Measurements from ENCODE around the gene LMNB1. TPM values are rescaled to one million over a fixed set of nuclear protein-coding genes. Genes with fewer than 3 reads are reported as not detected.

Gene LMNB1
- total RNA-seq, 1 experiment from 2014 or later: 150 TPM

- Histone ChIP-seq H4K20me1 (ENCODE audit: insufficient read depth) (no peaks in the 10 kb centered on the region), H3K36me3 (ENCODE audit: control insufficient read depth in 1 of 2, insufficient read depth in 2 of 2, low read length in 2 of 2) (no peaks in the 10 kb centered on the region; a peak in 2 of 4 replicates), H3K9ac (ENCODE audit: low read length) (no peak overlapping the region), H3K27ac (ENCODE audit: low read depth, low read length) (no peak overlapping the region), H3K4me3 (replicated peaks in 1 of 2; ENCODE audit: low read depth in 1 of 2, low read length in 2 of 2) (no peak overlapping the region), H3K4me1 (ENCODE audit: control insufficient read depth in 1 of 2, insufficient read depth in 2 of 2, low read length in 2 of 2) (no peaks in the 10 kb centered on the region), H3K79me2 (ENCODE audit: insufficient read depth, low read length) (no peaks in the 10 kb centered on the region), H3K9me2 (ENCODE audit: insufficient read depth) (no peaks in the 10 kb centered on the region), H2AFZ (ENCODE audit: low read depth, low read length, poor library complexity, severe bottlenecking) (no peak overlapping the region), H3K4me2 (ENCODE audit: low read length) (no peak overlapping the region), H3K9me3 (ENCODE audit: control insufficient read depth in 1 of 2, insufficient read depth in 1 of 2, low read depth in 1 of 2, low read length in 2 of 2) (no peaks in the 10 kb centered on the region), H3K27me3 (ENCODE audit: insufficient read depth, low read length) (no peaks in the 10 kb centered on the region)
- DNase-seq (ENCODE audit: low read depth, low spot score) (no peak), ATAC-seq (no peak)
- ChIA-PET CTCF (no interaction called here), POLR2A (no interaction called here), RAD21 (ENCODE audit: low non-redundant PET in 1 of 2, low total read pairs in 2 of 2, uncharacterized antibody in 2 of 2, unreplicated experiment in 2 of 2) (no interaction called here)
- no peak for TF ChIP-seq CTCF (IDR thresholded peaks at IDR 0.05 in 2 of 3, conservative IDR thresholded peaks at IDR 0.05 in 1 of 3; ENCODE audit: borderline replicate concordance in 1 of 3, insufficient read depth in 1 of 3, low read depth in 2 of 3, low read length in 2 of 3)
- no peak for TF ChIP-seq YY1 (IDR thresholded peaks at IDR 0.05; ENCODE audit: extremely low read depth, insufficient replicate concordance, low read depth, low read length)
- no peak for TF ChIP-seq SP1 (IDR thresholded peaks at IDR 0.05; ENCODE audit: low read depth)
- no peak for TF ChIP-seq CBX3 (IDR thresholded peaks at IDR 0.05; ENCODE audit: low read depth)
- TF ChIP-seq REST (IDR thresholded peaks at IDR 0.05; ENCODE audit: low read depth): no peak
- no peak for TF ChIP-seq CEBPB (IDR thresholded peaks at IDR 0.05; ENCODE audit: low read depth)
- no peak for TF ChIP-seq SIN3A (IDR thresholded peaks at IDR 0.05; ENCODE audit: low read depth)
- no peak for TF ChIP-seq ZNF274 (IDR thresholded peaks at IDR 0.05; ENCODE audit: low read depth, low read length)
- TF ChIP-seq RAD21 (IDR thresholded peaks at IDR 0.05; ENCODE audit: low read depth): no peak
- no peak for TF ChIP-seq ATF3 (IDR thresholded peaks at IDR 0.05)
- no peak for TF ChIP-seq MAX (IDR thresholded peaks at IDR 0.05)
- no peak for TF ChIP-seq ELF1 (IDR thresholded peaks at IDR 0.05; ENCODE audit: borderline replicate concordance, low read depth)
- TF ChIP-seq ZFX (IDR thresholded peaks at IDR 0.05): no peak
- no peak for TF ChIP-seq POLR2A (IDR thresholded peaks at IDR 0.05; ENCODE audit: borderline replicate concordance, extremely low read depth, insufficient read depth, insufficient read length)
- no peak for TF ChIP-seq POLR2AphosphoS5 (IDR thresholded peaks at IDR 0.05; ENCODE audit: low read depth, low read length)
- intact Hi-C loops (cut with micrococcal nuclease): no loop called here
- no TSS peak for BruUV-seq (replicated peaks)
These were observed 88.4 kb downstream of the LMNB1 start for GRCh38 chr5:126865299-126865698.
